Type B pancreatic cell (in vitro differentiated cells): ENCODE measurements around the gene KRT6B. TPM values are rescaled to one million over a fixed set of nuclear protein-coding genes. Genes with fewer than 3 reads are reported as not detected.
"Not testable (repeated sequence)": the region's sequence is repeated elsewhere in the genome, so short reads cannot be mapped to it uniquely, and the experiment has no call there.

ENCODE experiments used
- DNase-seq: peaks from one replicate; pipeline ENCODE4 v3.0.0; 2021; ENCODE audit warnings: mixed read lengths; ENCODE audit not compliant: unreplicated experiment; ENCODE audit errors: extremely low spot score
- H3K27ac Mint-ChIP-seq: 2 replicates; pipeline ENCODE4 v1.8.0; 2021; ENCODE audit warnings: mild to moderate bottlenecking, mixed read lengths
- H3K27me3 Mint-ChIP-seq: 2 replicates; pipeline ENCODE4 v1.8.0; 2021; ENCODE audit warnings: mixed read lengths
- H3K36me3 Mint-ChIP-seq: 2 replicates; pipeline ENCODE4 v1.8.0; 2021; ENCODE audit warnings: mixed read lengths
- H3K4me1 Mint-ChIP-seq: one replicate; pipeline ENCODE4 v1.8.0; 2021; ENCODE audit warnings: mixed read lengths; ENCODE audit not compliant: unreplicated experiment
- H3K4me3 Mint-ChIP-seq: 2 replicates; pipeline ENCODE4 v1.8.0; 2021; ENCODE audit warnings: mild to moderate bottlenecking, mixed read lengths
- H3K9me3 Mint-ChIP-seq: 2 replicates; pipeline ENCODE4 v1.8.0; 2021; ENCODE audit warnings: mixed read lengths
- total RNA-seq: library from RNA; stranded (reverse); gene quantifications from 2 replicates; pipeline ENCODE4 v1.2.1, GENCODE V29; 2021; ENCODE audit warnings: low replicate concordance
- TF ChIP-seq, protein P1 (sequence below): fragments of 200-600 bp; sonication (generic); conservative IDR thresholded peaks from 2 replicates; pipeline ENCODE4 v1.5.0; 2021; ENCODE audit warnings: antibody characterized with exemption, mild to moderate bottlenecking

Gene KRT6B
- total RNA-seq, 1 donor from 2014 or later: not detected

DNA sequence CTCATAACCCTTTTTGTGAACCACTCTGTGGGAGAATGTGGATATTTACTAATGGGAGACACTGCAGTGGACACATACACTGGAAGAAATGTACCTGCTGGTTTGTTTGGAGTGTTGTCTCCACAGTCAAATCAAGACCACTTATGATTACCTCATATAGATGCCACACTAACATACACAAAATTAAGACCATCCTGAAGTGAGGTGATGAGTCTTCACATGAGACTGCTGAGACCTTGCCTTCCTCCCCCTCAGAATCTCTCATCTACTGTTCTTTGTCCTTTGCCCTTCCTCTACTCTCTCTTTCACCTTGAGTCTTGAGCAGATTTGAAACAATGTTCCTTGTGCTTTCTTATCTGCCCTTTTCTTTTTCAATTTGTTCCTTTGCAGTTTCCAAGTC lies 36.8 kb upstream of the KRT6B start:
- TF ChIP-seq, protein P1, sequence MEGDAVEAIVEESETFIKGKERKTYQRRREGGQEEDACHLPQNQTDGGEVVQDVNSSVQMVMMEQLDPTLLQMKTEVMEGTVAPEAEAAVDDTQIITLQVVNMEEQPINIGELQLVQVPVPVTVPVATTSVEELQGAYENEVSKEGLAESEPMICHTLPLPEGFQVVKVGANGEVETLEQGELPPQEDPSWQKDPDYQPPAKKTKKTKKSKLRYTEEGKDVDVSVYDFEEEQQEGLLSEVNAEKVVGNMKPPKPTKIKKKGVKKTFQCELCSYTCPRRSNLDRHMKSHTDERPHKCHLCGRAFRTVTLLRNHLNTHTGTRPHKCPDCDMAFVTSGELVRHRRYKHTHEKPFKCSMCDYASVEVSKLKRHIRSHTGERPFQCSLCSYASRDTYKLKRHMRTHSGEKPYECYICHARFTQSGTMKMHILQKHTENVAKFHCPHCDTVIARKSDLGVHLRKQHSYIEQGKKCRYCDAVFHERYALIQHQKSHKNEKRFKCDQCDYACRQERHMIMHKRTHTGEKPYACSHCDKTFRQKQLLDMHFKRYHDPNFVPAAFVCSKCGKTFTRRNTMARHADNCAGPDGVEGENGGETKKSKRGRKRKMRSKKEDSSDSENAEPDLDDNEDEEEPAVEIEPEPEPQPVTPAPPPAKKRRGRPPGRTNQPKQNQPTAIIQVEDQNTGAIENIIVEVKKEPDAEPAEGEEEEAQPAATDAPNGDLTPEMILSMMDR: no peak
- H3K27ac Mint-ChIP-seq: no peak overlapping the region
- H3K27me3 Mint-ChIP-seq: peaks cover 55% of the 10 kb centered on the region
- no peaks in the 10 kb centered on the region for H3K9me3 Mint-ChIP-seq
- H3K4me1 Mint-ChIP-seq: no peaks in the 10 kb centered on the region
- H3K4me3 Mint-ChIP-seq: no peak overlapping the region
- no peak for DNase-seq
- H3K36me3 Mint-ChIP-seq: no peaks in the 10 kb centered on the region

DNA sequence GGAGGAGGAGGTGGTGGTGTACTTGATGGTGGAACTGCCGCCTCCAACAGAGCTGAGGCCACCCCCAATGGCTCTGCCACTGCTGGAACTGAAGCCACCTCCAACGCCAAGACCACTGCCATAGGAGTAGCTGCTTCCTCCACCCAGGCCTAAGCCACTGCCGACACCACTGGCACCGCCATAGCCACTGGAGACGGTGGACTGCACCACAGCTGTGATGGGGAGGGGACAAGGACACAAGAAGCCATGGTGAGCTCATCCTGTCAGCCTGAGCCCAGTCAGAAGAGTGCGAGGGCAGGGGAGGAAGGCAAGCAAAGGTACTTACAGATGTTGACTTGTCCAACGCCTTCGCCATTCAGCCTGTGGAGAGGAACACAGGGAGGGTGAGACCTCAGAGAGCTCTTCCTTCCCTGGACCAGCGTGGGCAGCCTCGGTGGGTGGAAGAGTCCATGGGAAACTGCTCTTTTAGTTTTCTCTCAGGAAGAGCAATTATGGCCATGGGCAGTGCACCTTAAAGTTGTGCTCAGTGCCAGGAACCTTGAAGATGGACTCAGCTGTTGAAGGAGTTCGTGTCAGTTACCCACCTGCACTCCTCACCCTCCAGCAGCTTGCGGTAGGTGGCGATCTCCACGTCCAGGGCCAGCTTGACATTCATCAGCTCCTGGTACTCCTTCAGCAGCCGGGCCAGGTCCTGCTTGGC lies 35.9 kb upstream of the KRT6B start:
- not testable (repeated sequence) for H3K27ac Mint-ChIP-seq, H3K4me3 Mint-ChIP-seq, H3K4me1 Mint-ChIP-seq, DNase-seq, H3K36me3 Mint-ChIP-seq, H3K9me3 Mint-ChIP-seq
- peaks cover 55% of the 10 kb centered on the region for H3K27me3 Mint-ChIP-seq

DNA sequence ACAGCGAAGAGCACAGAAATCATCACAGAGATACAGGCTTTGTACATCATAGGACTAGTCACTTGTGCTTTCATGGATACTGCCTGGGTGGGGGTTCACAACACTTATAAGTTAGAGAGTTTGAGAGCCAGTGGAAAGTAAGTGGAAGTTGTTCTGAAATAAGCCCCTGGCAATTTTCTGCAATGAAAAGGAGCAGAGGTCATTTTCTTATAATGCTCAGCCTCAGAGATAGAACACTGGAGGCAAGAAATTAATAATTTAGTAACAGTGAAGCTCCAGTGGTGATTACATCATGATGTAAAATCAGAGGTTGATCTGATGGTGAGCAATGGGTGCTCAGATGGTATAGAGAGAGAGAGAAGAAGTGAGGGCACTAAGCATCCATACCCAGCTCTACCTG lies 35.3 kb upstream of the KRT6B start:
- no peaks in the 10 kb centered on the region for H3K4me1 Mint-ChIP-seq
- H3K36me3 Mint-ChIP-seq: no peaks in the 10 kb centered on the region
- TF ChIP-seq, protein P1: no peak
- DNase-seq: no peak
- peaks cover 58% of the 10 kb centered on the region for H3K27me3 Mint-ChIP-seq
- no peaks in the 10 kb centered on the region for H3K9me3 Mint-ChIP-seq
- no peak overlapping the region for H3K27ac Mint-ChIP-seq
- H3K4me3 Mint-ChIP-seq: no peak overlapping the region

DNA sequence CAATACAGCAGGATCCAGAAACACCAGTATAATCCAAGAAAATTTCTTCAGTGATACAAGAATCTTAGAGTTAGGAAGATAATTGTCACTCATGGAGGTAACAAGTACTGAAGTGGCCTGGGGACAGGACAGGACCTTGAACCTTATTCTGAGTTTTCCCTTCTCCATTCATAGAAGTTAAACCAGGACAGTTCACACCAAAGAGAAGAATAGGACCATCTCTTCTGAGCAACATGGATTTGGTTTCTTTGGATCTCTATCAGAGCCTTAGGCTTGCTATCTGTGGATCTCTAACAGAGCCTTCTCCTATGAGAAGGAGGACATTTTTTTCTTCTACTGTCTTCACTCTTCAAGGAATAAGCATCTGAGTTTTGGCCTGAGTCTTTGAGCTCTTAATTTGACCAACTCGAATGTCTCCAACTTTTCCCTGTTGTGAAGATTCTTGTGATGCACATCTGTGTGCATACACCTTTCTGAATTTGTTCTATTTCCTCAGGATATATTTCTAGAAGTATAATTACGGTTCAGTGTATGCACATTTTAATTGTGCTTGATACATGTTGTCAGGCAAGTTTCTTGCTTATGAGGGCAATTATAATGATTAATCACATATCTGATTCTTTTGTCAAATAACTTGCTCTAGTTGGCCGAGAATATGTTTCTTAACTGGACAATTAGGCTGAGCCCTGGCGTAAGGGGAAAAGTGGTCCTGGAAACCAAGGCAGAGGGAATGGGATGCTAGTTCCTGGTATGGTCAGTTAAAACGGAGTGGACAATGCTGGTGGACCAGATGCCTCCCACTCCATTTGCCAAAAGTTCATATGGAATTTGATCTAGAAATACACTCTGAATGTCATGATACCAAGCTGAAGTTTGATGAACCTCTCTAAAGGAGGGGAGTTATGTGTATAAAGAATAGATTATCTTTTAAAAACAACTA lies 34.5 kb upstream of the KRT6B start:
- no peak overlapping the region for H3K27ac Mint-ChIP-seq

DNA sequence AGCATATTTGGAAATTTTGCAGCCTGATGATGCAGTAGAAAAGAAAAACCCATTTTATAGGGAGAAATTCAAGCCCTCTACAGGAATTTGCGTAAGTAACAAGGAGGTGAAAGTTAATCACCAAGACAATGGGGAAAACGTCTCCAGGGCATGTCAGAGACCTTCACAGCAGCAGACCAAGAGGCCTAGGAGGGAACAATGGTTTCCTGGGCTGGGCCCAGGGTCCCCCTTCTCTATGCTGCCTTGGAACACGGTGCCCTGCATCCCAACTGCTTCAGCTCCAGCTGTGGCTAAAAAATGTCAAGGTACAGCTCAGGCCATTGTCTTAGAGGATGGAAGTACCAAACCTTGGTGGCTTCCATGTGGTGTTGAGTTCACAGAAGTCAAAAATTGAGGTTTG lies 28.1 kb upstream of the KRT6B start:
- Mint-ChIP-seq H3K36me3 (no peaks in the 10 kb centered on the region), H3K4me1 (no peaks in the 10 kb centered on the region), H3K9me3 (no peaks in the 10 kb centered on the region), H3K27me3 (peaks cover 36% of the 10 kb centered on the region), H3K4me3 (no peak overlapping the region), H3K27ac (no peak overlapping the region)
- DNase-seq: no peak
- TF ChIP-seq, protein P1: no peak

More for the DNA sequence above, 34.5 kb upstream of the KRT6B start:
- H3K27me3 Mint-ChIP-seq: peaks cover 56% of the 10 kb centered on the region
- H3K9me3 Mint-ChIP-seq: no peaks in the 10 kb centered on the region
- no peaks in the 10 kb centered on the region for H3K36me3 Mint-ChIP-seq
- no peak for DNase-seq
- TF ChIP-seq, protein P1: no peak
- no peak overlapping the region for H3K4me3 Mint-ChIP-seq
- no peaks in the 10 kb centered on the region for H3K4me1 Mint-ChIP-seq

DNA sequence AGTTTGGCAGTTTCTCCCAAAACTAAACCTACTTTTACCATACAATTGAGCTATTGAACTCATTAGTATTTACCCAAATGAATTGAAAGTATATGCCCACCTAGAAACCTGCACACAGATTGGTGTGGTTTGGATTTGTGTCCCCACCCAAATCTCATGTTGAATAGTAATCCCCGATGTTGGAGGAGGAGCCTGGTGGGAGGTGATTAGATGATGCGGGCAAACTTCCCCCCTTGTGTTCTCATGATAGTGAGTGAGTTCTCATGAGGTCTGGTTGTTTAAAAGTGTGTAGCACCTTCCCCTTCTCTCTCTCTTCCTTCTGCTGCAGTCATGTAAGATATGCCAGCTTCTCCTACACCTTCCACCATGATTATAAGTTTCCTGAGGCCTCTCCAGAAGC lies 25.7 kb upstream of the KRT6B start:
- Mint-ChIP-seq H3K27me3 (peaks cover 26% of the 10 kb centered on the region), H3K4me3 (no peak overlapping the region), H3K4me1 (no peaks in the 10 kb centered on the region), H3K9me3 (no peaks in the 10 kb centered on the region), H3K36me3 (no peaks in the 10 kb centered on the region), H3K27ac (no peak overlapping the region)
- DNase-seq: no peak
- TF ChIP-seq, protein P1: no peak
